GOT3 (cell line): ENCODE data around the gene SST.

Source experiments
- DNase-seq: peaks from one replicate; lab custom pipeline; 2025; ENCODE audit warnings: mixed read lengths; lab: John Stamatoyannopoulos, UW

Gene SST

GRCh38 chr3:187629711-187630110 lies 40.5 kb downstream of the SST start:
- DNase-seq: no peak

- DNase-seq: no peak
These were observed 42.0 kb downstream of the SST start for GRCh38 chr3:187628169-187628568.

- DNase-seq: no peak
These were observed 43.6 kb downstream of the SST start for GRCh38 chr3:187626581-187626980.

- no peak for DNase-seq
These were observed 45.6 kb downstream of the SST start for GRCh38 chr3:187624588-187624987.

GRCh38 chr3:187623285-187623814 lies 46.8 kb downstream of the SST start:
- DNase-seq: peak; percentile 36

- DNase-seq: no peak
These were observed 48.3 kb downstream of the SST start for GRCh38 chr3:187621881-187622280.

- DNase-seq: no peak
These were observed 50.7 kb downstream of the SST start for GRCh38 chr3:187619461-187619860.
